Mucosa of descending colon (tissue), 3 donors: ENCODE measurements around the gene NFATC1. TPM values are rescaled to one million over a fixed set of nuclear protein-coding genes. Genes with fewer than 3 reads are reported as not detected.
"Not testable (repeated sequence)": the region's sequence is repeated elsewhere in the genome, so short reads cannot be mapped to it uniquely, and the experiment has no call there.

Experiments used
- ATAC-seq: fragments of 200-7000 bp; cut with Tn5 transposase; one replicate; pipeline ENCODE4 v1.9.1; 2020; ENCODE audit warnings: mild to moderate bottlenecking, moderate library complexity
- DNase-seq, 3 donors: peaks; one replicate each; pipeline ENCODE4 v3.0.0-alpha.2; 2020
- H3K36me3 ChIP-seq: fragments of 200-600 bp; one replicate; pipeline ENCODE4 v1.8.0; 2021; ENCODE audit warnings: low read depth, mild to moderate bottlenecking
- H3K4me1 ChIP-seq: fragments of 200-600 bp; one replicate; pipeline ENCODE4 v1.8.0; 2021; ENCODE audit warnings: low read depth, mild to moderate bottlenecking
- H3K4me3 ChIP-seq: fragments of 200-600 bp; one replicate; pipeline ENCODE4 v1.8.0; 2021; ENCODE audit warnings: mild to moderate bottlenecking
- H3K9me3 ChIP-seq: fragments of 200-600 bp; one replicate; pipeline ENCODE4 v1.8.0; 2021; ENCODE audit warnings: mild to moderate bottlenecking
- intact Hi-C, 2 donors: fragments of 100-400 bp; cut with DNase I in 1 of 2; cut with micrococcal nuclease in 1 of 2; formaldehyde crosslinking; loops; one replicate each; pipeline versions ENCODE4 v1.11.0 to v1.11.1; 2022; cut with DNase I, micrococcal nuclease
- total RNA-seq, 3 donors: library from RNA; stranded (reverse); fragmentation: NEBNext Ultra II Directional in 2 of 3; extraction: Animal tissue kit (Norgen Biotek cat#: 25700) in 2 of 3; gene quantifications; one replicate each; pipeline versions ENCODE4 v1.2.1 to v1.2.4, GENCODE V29; 2021 to 2023
- TF ChIP-seq, protein P1 (sequence below): fragments of 200-600 bp; IDR thresholded peaks from one replicate; pipeline ENCODE4 v1.8.0; 2022; ENCODE audit warnings: antibody characterized with exemption, mild to moderate bottlenecking
- donor health status: DM: no; HTN: no; CAD: no; lungs with moderate emphysema.
- donor health status: DM: no; HTN: no; CAD: no.
- donor health status: DM: no; HTN: yes; CAD: no.

NFATC1 gene
- total RNA-seq, 3 donors from 2014 or later, result 2.9 to 12.9 (median 4.6) TPM

DNA sequence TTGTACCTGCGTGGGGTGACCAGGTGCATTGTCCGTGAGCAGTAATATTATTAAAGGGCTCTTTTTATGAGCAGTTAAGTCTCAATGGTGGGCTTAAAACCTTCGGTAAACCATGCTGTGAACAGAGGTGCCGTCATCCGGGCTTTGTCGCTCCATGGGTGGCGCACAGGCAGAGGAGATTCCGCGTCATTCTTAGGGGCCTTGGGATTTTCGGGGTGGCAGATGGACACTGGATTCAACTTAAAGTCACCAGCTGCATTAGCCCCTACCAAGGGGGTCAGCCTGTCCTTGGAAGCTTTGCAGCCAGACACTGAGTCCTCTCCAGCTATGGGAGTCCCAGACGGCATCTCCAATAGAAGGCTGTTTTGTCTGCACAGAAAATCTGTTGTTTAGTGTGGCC is 107.7 kb downstream of the NFATC1 start:
- H3K4me3 ChIP-seq, result no peak overlapping the region
- intact Hi-C loops, result no loop called here
- peak in 2 of 3 donors; percentile 3 to 10 for DNase-seq
- TF ChIP-seq, protein P1, sequence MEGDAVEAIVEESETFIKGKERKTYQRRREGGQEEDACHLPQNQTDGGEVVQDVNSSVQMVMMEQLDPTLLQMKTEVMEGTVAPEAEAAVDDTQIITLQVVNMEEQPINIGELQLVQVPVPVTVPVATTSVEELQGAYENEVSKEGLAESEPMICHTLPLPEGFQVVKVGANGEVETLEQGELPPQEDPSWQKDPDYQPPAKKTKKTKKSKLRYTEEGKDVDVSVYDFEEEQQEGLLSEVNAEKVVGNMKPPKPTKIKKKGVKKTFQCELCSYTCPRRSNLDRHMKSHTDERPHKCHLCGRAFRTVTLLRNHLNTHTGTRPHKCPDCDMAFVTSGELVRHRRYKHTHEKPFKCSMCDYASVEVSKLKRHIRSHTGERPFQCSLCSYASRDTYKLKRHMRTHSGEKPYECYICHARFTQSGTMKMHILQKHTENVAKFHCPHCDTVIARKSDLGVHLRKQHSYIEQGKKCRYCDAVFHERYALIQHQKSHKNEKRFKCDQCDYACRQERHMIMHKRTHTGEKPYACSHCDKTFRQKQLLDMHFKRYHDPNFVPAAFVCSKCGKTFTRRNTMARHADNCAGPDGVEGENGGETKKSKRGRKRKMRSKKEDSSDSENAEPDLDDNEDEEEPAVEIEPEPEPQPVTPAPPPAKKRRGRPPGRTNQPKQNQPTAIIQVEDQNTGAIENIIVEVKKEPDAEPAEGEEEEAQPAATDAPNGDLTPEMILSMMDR, result no peak
- no peaks in the 10 kb centered on the region for H3K4me1 ChIP-seq
- no peaks in the 10 kb centered on the region for H3K36me3 ChIP-seq
- H3K9me3 ChIP-seq, result peaks cover 11% of the 10 kb centered on the region
- ATAC-seq, result no peak

DNA sequence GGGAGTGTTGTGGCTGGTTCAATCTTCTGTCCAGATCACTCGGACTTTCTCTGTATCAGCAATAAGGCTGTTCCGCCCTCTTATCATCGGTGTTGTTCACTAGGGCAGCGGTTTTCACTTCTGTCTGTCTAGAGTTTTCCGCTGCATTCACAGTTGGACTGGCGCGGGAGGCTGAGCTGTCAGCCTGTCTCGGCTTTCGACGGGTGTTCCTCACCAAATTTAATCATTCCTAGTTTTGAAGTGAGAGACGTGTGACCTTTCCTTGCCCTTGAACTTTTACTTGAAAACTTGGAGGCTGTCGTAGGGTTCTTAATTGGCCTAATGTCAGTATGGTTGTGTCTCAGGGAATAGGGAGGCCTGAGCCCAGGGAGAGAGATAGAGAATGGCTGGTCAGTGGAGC is 108.3 kb downstream of the NFATC1 start:
- H3K9me3 ChIP-seq, result peaks cover 4% of the 10 kb centered on the region
- no peak overlapping the region for H3K4me3 ChIP-seq
- H3K36me3 ChIP-seq, result no peaks in the 10 kb centered on the region
- peak in 2 of 3 donors; percentile 2 to 6 for DNase-seq
- intact Hi-C loops, result no loop called here
- H3K4me1 ChIP-seq, result no peaks in the 10 kb centered on the region
- ATAC-seq, result no peak
- TF ChIP-seq, protein P1, result no peak

DNA sequence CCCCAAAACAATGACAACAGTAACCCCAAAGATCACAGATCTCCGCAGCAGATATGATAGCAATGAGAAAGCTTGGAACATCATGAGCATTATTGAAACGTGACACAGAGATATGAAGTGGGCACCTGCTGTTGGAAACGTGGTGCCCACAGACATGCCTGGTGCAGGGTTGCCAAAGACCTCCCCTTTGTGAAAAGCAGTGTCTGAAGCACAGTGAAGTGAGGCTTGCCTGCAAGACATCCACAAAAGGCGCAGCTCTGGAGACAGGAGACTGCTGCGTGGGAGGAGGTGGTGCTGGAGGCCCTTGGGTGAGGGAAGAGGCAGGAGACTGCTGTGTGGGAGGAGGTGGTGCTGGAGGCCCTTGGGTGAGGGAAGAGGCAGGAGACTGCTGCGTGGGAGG is 108.8 kb downstream of the NFATC1 start:
- intact Hi-C loops, result not testable (repeated sequence)

DNA sequence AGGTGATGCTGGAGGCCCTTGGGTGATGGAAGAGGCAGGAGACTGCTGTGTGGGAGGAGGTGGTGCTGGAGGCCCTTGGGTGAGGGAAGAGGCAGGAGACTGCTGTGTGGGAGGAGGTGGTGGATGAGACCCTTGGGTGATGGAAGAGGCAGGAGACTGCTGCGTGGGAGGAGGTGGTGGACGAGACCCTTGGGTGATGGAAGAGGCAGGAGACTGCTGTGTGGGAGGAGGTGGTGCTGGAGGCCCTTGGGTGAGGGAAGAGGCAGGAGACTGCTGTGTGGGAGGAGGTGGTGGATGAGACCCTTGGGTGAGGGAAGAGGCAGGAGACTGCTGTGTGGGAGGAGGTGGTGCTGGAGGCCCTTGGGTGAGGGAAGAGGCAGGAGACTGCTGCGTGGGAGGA is 109.7 kb downstream of the NFATC1 start:
- intact Hi-C loops, ATAC-seq: not testable (repeated sequence)

More for the DNA sequence above, 108.8 kb downstream of the NFATC1 start:
- H3K4me1 ChIP-seq, H3K36me3 ChIP-seq, ATAC-seq, H3K4me3 ChIP-seq, H3K9me3 ChIP-seq: not testable (repeated sequence)
- peak in 2 of 3 donors; percentile 5 to 8 for DNase-seq

DNA sequence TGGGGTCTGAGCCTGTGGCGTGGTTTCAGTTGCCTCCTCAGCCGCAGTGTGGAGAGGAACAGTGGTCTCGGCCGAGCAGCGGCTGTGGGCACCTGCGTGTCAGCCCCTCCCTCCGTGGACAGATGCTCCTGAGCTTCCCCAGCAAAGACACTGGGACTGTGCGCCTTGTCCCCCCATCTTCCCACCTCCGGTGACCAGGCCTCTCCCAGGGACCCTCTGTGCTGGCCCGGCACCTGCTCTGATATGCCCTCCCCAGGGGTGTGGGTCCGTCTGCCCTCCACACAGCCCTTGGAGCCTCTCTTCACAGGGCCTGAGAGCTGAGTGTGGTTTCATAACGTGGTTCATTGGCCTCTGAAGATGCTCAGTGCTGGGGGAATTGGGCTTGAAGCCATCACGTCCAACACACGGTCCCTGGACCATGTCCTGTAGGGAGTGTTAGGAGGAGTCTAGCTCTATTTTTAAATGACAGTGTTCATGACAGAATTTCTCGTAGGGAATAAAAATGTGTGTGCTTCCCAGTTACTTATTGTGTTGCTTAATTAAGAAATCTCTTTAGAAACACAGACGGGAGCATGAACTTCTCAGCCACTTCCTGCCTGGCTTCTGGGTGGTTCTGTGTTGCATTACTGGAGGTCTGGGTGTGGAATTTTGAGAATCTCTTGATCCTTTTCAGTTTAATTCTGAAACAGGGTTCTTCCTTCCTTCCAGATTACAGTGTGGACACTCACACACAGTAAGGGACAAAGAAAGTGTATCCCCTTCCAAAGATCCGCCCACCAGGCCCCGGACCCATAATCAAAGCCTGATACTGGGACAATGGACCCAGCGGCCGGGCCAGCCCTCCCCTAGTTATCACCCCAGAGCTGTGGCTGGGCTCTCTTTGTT is 110.7 kb downstream of the NFATC1 start:
- DNase-seq, result peak in 2 of 3 donors; percentile 19 to 56
- Histone ChIP-seq H3K4me1 (no peaks in the 10 kb centered on the region), H3K9me3 (no peaks in the 10 kb centered on the region), H3K4me3 (no peak overlapping the region), H3K36me3 (no peaks in the 10 kb centered on the region)
- peak; percentile 42 for ATAC-seq
- intact Hi-C loops, result no loop called here
- TF ChIP-seq, protein P1, result no peak

More for the DNA sequence above, 109.7 kb downstream of the NFATC1 start:
- H3K9me3 ChIP-seq, H3K4me1 ChIP-seq, H3K4me3 ChIP-seq, H3K36me3 ChIP-seq: not testable (repeated sequence)
- DNase-seq, result peak in 1 of 3 donors; percentile 19

DNA sequence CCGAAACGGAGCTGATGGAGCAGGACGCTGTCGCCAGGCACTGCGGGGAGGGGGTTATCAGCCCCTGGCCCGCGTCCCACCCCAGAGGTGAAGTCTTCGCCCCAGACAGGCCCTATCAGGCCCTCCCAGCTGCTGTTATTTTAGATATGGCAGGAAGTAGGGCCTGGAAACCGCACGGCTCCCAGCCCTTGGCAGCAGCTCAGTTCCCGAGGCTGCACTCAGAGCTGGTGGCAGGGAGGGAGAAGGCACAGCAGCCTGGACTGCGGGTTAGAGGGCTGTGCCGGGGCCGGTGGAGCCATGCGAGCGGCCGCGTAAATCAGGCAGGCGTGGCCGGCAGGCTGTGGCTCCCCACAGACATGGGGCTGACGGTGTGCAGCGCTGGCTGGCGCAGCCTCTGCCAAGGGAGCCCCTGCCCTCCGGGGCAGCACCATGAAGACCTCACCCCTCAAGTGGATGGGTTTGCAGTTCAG is 111.4 kb downstream of the NFATC1 start:
- peak in 2 of 3 donors; percentile 50 to 68 for DNase-seq

More for the DNA sequence above, 111.4 kb downstream of the NFATC1 start:
- ATAC-seq, result peak; percentile 59
- TF ChIP-seq, protein P1, result no peak
- Histone ChIP-seq H3K9me3 (no peaks in the 10 kb centered on the region), H3K36me3 (no peaks in the 10 kb centered on the region), H3K4me3 (no peak overlapping the region), H3K4me1 (no peaks in the 10 kb centered on the region)
- intact Hi-C loops, result no loop called here
